OCI-LY7 (cell line): ENCODE measurements around the gene TRIM27. TPM values are rescaled to one million over a fixed set of nuclear protein-coding genes. Genes with fewer than 3 reads are reported as not detected.
A peak's percentile ranks its signal among the peaks of the same experiment; 100 is the strongest.
"Not testable (repeated sequence)": the region's sequence is repeated elsewhere in the genome, so short reads cannot be mapped to it uniquely, and the experiment has no call there.

Experiments used
- BruUV-seq: library from RNA; stranded (reverse); fragments of 400-500 nt; replicated peaks from 2 replicates; lab custom pipeline; 2021; lab: Mats Ljungman, UMichigan
- CTCF ChIA-PET: fragments of 300-600 bp; sonication (Branson Sonifier 250); formaldehyde crosslinking; loops from one replicate; lab custom pipeline; 2022; ENCODE audit warnings: antibody characterized with exemption; ENCODE audit not compliant: unreplicated experiment; lab: Charles Lee
- POLR2A ChIA-PET: fragments of 300-600 bp; sonication (Branson Sonifier 250); formaldehyde crosslinking; loops from one replicate; lab custom pipeline; 2022; ENCODE audit warnings: antibody characterized with exemption; lab: Charles Lee
- DNase-seq: peaks from one replicate; pipeline ENCODE4 v3.0.0-alpha.2; 2015; ENCODE audit warnings: low spot score
- H2AFZ ChIP-seq: fragments of 200-600 bp; sonication (generic), shearing (Covaris generic); 2 replicates; pipeline ENCODE4 v1.6.1; 2014; ENCODE audit warnings: mild to moderate bottlenecking, antibody characterized with exemption, low read length, moderate library complexity
- H3K27ac ChIP-seq: fragments of 200-600 bp; sonication (generic); 2 replicates; pipeline ENCODE4 v1.5.1; 2014; ENCODE audit warnings: mixed run types, low read depth, mild to moderate bottlenecking, moderate library complexity, low read length, inconsistent platforms; ENCODE audit not compliant: poor library complexity, severe bottlenecking
- H3K36me3 ChIP-seq: fragments of 200-600 bp; sonication (generic); 2 replicates; pipeline ENCODE4 v1.6.1; 2014; ENCODE audit warnings: mild to moderate bottlenecking, antibody characterized with exemption, low read length, moderate library complexity, mixed read lengths; ENCODE audit not compliant: insufficient read depth
- H3K4me1 ChIP-seq: fragments of 200-600 bp; sonication (generic); 2 replicates; pipeline ENCODE4 v1.5.1; 2014; ENCODE audit warnings: mild to moderate bottlenecking, low read length; ENCODE audit not compliant: insufficient read depth, poor library complexity, severe bottlenecking
- H3K4me2 ChIP-seq: fragments of 200-600 bp; sonication (generic); 2 replicates; pipeline ENCODE4 v1.6.1; 2014; ENCODE audit warnings: mild to moderate bottlenecking, low read length
- H3K4me3 ChIP-seq: fragments of 200-600 bp; sonication (generic); 2 replicates; pipeline ENCODE4 v1.5.1; 2014; ENCODE audit warnings: mild to moderate bottlenecking, low read depth, low read length; ENCODE audit not compliant: poor library complexity, severe bottlenecking
- H3K79me2 ChIP-seq: fragments of 200-600 bp; sonication (generic); 2 replicates; pipeline ENCODE4 v1.6.1; 2016; ENCODE audit warnings: low read depth, mild to moderate bottlenecking, low read length, moderate library complexity, mixed read lengths; ENCODE audit not compliant: insufficient read depth
- H3K9me2 ChIP-seq: fragments of 200-600 bp; sonication (generic); 2 replicates; pipeline ENCODE4 v1.6.1; 2016; ENCODE audit warnings: mild to moderate bottlenecking, low read length, mixed read lengths; ENCODE audit not compliant: insufficient read depth
- H3K9me3 ChIP-seq: fragments of 200-600 bp; sonication (generic); 2 replicates; pipeline ENCODE4 v1.6.1; 2014; ENCODE audit warnings: mild to moderate bottlenecking, mixed run types, low read length, mixed read lengths
- H4K20me1 ChIP-seq: fragments of 200-600 bp; sonication (generic); 2 replicates; pipeline ENCODE4 v1.6.1; 2014; ENCODE audit warnings: mild to moderate bottlenecking, antibody characterized with exemption, low read length, moderate library complexity, mixed read lengths; ENCODE audit not compliant: insufficient read depth
- CTCF ChIP-seq: fragments of 200-600 bp; sonication (generic); conservative IDR thresholded peaks from 2 replicates; pipeline ENCODE4 v1.5.1; 2014; ENCODE audit warnings: mild to moderate bottlenecking, antibody characterized with exemption, low read length, moderate library complexity, mixed read lengths
- EZH2phosphoT487 ChIP-seq: fragments of 200-600 bp; sonication (generic); IDR thresholded peaks from 2 replicates; pipeline ENCODE4 v1.6.1; 2018; ENCODE audit warnings: low read depth, borderline replicate concordance, mild to moderate bottlenecking, mixed run types, antibody characterized with exemption, low read length, moderate library complexity, mixed read lengths
- intact Hi-C: fragments of 100-400 bp; cut with micrococcal nuclease; formaldehyde crosslinking; loops from one replicate; pipeline ENCODE4 v1.10.0; 2022; ENCODE audit not compliant: unreplicated experiment
- small RNA-seq: library from RNA; depleted of rRNA; stranded (forward); fragments of <200 nt; gene quantifications from one replicate; pipeline ENCODE3, GENCODE V24; 2014
- total RNA-seq, 2 experiments: library from RNA; depleted of rRNA in 1 of 2; stranded (reverse); fragments of >200 nt in 1 of 2; shearing (Covaris generic) in 1 of 2; gene quantifications; 2 replicates each; pipeline ENCODE4 v1.2.3, GENCODE V29; 2014 to 2022

TRIM27 gene
- total RNA-seq, 2 experiments from 2014 or later: 112 to 130 TPM

DNA sequence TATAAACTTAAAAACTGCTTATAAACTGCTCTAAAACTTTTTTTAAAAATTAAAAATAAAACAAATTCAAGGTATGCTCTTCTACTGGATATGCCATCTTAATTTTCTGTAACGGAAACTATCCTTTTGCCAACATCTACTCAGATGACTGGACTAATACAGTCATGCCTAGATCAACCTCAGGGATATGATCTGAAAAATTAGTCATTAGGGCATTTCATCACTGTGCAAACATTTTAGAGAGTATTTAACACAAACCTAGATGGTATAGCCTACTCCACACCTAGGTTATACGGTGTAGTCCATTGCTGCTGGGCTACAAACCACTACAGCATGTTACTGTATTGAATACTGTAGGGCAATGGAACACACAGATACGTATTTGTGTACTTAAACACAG lies 64.8 kb downstream of the TRIM27 start:
- DNase-seq: no peak
- H3K4me3 ChIP-seq: no peak overlapping the region
- no peaks in the 10 kb centered on the region for H3K9me2 ChIP-seq
- no TSS peak for BruUV-seq
- ChIA-PET CTCF (no interaction called here), POLR2A (interaction anchor here (1.0 kb wide), 1 partner anchor 37 kb away, joined by 4 read pairs; no protein-coding TSS in a partner anchor)
- H3K4me2 ChIP-seq: no peak overlapping the region
- H3K27ac ChIP-seq: no peak overlapping the region
- intact Hi-C loops: no loop called here
- no peaks in the 10 kb centered on the region for H3K9me3 ChIP-seq
- no peaks in the 10 kb centered on the region; the same call in 1 of the 2 replicates for H3K36me3 ChIP-seq
- no peaks in the 10 kb centered on the region for H4K20me1 ChIP-seq
- no peaks in the 10 kb centered on the region for H3K79me2 ChIP-seq
- no peak overlapping the region for H2AFZ ChIP-seq
- peaks cover 19% of the 10 kb centered on the region for H3K4me1 ChIP-seq
- TF ChIP-seq EZH2phosphoT487 (no peak), CTCF (no peak)

DNA sequence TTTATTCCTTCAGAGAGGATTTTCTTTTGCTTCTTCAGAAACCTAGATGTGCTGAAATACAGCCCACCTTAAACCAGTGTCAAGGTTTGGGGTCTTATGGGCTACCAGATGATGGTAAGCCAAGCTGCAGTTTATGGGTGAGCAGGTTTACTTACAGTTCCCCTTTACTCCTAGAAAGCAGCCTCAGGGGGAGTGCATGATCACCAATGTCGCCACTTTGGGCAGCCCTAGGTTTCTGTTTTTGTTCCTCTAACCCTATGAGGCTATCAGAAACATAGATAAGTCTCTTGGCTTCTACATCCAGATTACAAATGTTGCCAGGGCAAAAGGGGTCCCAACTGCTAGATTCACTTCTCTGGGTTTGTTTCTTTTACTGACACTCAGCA lies 67.2 kb downstream of the TRIM27 start:
- H3K9me2 ChIP-seq: no peaks in the 10 kb centered on the region
- no peak overlapping the region; the same call in 1 of the 2 replicates for H2AFZ ChIP-seq
- peaks cover 13% of the 10 kb centered on the region for H3K4me1 ChIP-seq
- no peak for TF ChIP-seq CTCF
- no peak for TF ChIP-seq EZH2phosphoT487
- H3K79me2 ChIP-seq: no peaks in the 10 kb centered on the region
- DNase-seq: peak; percentile 75
- ChIA-PET POLR2A (no interaction called here), CTCF (no interaction called here)
- no peaks in the 10 kb centered on the region for H3K9me3 ChIP-seq
- peak overlapping the region; percentile 49 for H3K4me2 ChIP-seq
- no peak overlapping the region for H3K4me3 ChIP-seq
- intact Hi-C loops: no loop called here
- H3K36me3 ChIP-seq: no peaks in the 10 kb centered on the region; the same call in 1 of the 2 replicates
- H3K27ac ChIP-seq: no peak overlapping the region
- no TSS peak for BruUV-seq
- H4K20me1 ChIP-seq: no peaks in the 10 kb centered on the region

DNA sequence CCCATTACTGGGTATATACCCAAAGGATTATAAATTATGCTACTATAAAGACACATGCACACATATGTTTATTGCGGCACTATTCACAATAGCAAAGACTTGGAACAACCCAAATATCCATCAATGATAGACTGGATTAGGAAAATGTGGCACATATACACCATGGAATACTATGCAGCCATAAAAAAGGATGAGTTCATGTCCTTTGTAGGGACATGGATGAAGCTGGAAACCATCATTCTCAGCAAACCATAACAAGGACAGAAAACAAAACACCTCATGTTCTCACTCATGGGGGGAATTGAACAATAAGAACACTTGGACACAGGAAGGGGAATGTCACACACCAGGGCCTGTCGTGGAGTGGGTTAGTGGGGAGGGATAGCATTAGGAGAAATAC lies 69.4 kb downstream of the TRIM27 start:
- H3K79me2 ChIP-seq, H3K4me2 ChIP-seq, H3K9me2 ChIP-seq, H3K27ac ChIP-seq, DNase-seq, H3K36me3 ChIP-seq, CTCF ChIA-PET, H4K20me1 ChIP-seq, BruUV-seq, H2AFZ ChIP-seq, H3K4me3 ChIP-seq, H3K9me3 ChIP-seq, intact Hi-C loops: not testable (repeated sequence)
- peaks cover 13% of the 10 kb centered on the region for H3K4me1 ChIP-seq
- POLR2A ChIA-PET: interaction anchor here (0.6 to 1.1 kb wide), 3 partner anchors 9 to 147 kb away, joined by 3 read pairs; no protein-coding TSS in a partner anchor

Small RNA genes lying within 50 kb of the gene (small RNA-seq; reads per million reads assigned to genes)
- not detected for gene RNU6-930P

Other genes starting within 250 kb of the TRIM27 start
- gene ZNF311, start 81.3 kb upstream of the TRIM27 start, total RNA-seq (2014; rRNA removed; shearing (Covaris generic)): not detected in 2 replicates
- not detected in 2 replicates for gene ZNF311, start 81.3 kb upstream of the TRIM27 start, total RNA-seq (2022)
- gene OR2W1, start 121.2 kb upstream of the TRIM27 start, total RNA-seq (2014; rRNA removed; shearing (Covaris generic)): not detected in 2 replicates
- not detected in 2 replicates for gene OR2W1, start 121.2 kb upstream of the TRIM27 start, total RNA-seq (2022)
- not detected in 2 replicates for gene OR2B3, start 163.3 kb upstream of the TRIM27 start, total RNA-seq (2014; rRNA removed; shearing (Covaris generic))
- not detected in 2 replicates for gene OR2B3, start 163.3 kb upstream of the TRIM27 start, total RNA-seq (2022)
- gene OR2J1, start 175.5 kb upstream of the TRIM27 start, total RNA-seq (2014; rRNA removed; shearing (Covaris generic)): not detected in 2 replicates
- not detected in 2 replicates for gene OR2J1, start 175.5 kb upstream of the TRIM27 start, total RNA-seq (2022)
- gene OR2J3, start 184.1 kb upstream of the TRIM27 start, total RNA-seq (2014; rRNA removed; shearing (Covaris generic)): 0.10 TPM in 1 of 2 replicates, not detected in the other
- gene OR2J3, start 184.1 kb upstream of the TRIM27 start, total RNA-seq (2022): not detected in 2 replicates
- not detected in 2 replicates for gene OR2J2, start 246.9 kb upstream of the TRIM27 start, total RNA-seq (2014; rRNA removed; shearing (Covaris generic))
- not detected in 2 replicates for gene OR2J2, start 246.9 kb upstream of the TRIM27 start, total RNA-seq (2022)